ENCODE data around the gene PPP1R11.
"Not testable (repeated sequence)": the region's sequence is repeated elsewhere in the genome, so short reads cannot be mapped to it uniquely, and the experiment has no call there.

Gene PPP1R11

GRCh38 chr6:30066577-30067459, at the start of gene PPP1R11:
Gene PPP1R11, plus strand, starts transcription at chr6:30067198. Its CDS starts 213 bp downstream, at chr6:30067411.
- DNase-seq = peak; percentile 93 to 97

GRCh38 chr6:30019819-30020218, 47.2 kb upstream of the PPP1R11 start:
- DNase-seq = no peak

- no peak for DNase-seq
Measured at GRCh38 chr6:30020626-30021025, 46.4 kb upstream of the PPP1R11 start.

GRCh38 chr6:30022189-30022588, 44.8 kb upstream of the PPP1R11 start:
- no peak for DNase-seq

GRCh38 chr6:30022712-30023111, 44.3 kb upstream of the PPP1R11 start:
- not testable (repeated sequence) for DNase-seq

- DNase-seq = no peak
Measured at GRCh38 chr6:30025186-30025585, 41.8 kb upstream of the PPP1R11 start.

- DNase-seq = no peak
Measured at GRCh38 chr6:30029588-30029987, 37.4 kb upstream of the PPP1R11 start.

GRCh38 chr6:30031381-30031780, 35.6 kb upstream of the PPP1R11 start:
- DNase-seq = no peak

- DNase-seq = not testable (repeated sequence)
Measured at GRCh38 chr6:30033440-30033839, 33.6 kb upstream of the PPP1R11 start.

- no peak for DNase-seq
Measured at GRCh38 chr6:30035784-30036183, 31.2 kb upstream of the PPP1R11 start.

GRCh38 chr6:30037182-30037788, 29.7 kb upstream of the PPP1R11 start:
- DNase-seq = no peak

GRCh38 chr6:30041221-30041620, 25.8 kb upstream of the PPP1R11 start:
- no peak for DNase-seq

GRCh38 chr6:30041821-30042220, 25.2 kb upstream of the PPP1R11 start:
- DNase-seq = no peak

GRCh38 chr6:30042476-30042875, 24.5 kb upstream of the PPP1R11 start:
- no peak for DNase-seq

GRCh38 chr6:30042914-30043313, 24.1 kb upstream of the PPP1R11 start:
- no peak for DNase-seq

- no peak for DNase-seq
Measured at GRCh38 chr6:30043744-30044143, 23.3 kb upstream of the PPP1R11 start.

- DNase-seq = no peak
Measured at GRCh38 chr6:30044630-30045029, 22.4 kb upstream of the PPP1R11 start.

- no peak for DNase-seq
Measured at GRCh38 chr6:30047220-30047619, 19.8 kb upstream of the PPP1R11 start.

GRCh38 chr6:30053682-30054081, 13.3 kb upstream of the PPP1R11 start:
- no peak for DNase-seq

GRCh38 chr6:30055513-30055912, 11.5 kb upstream of the PPP1R11 start:
- DNase-seq = no peak

GRCh38 chr6:30060606-30061091, 6.3 kb upstream of the PPP1R11 start:
- peak in 1 of 2 donors; percentile 36 for DNase-seq

GRCh38 chr6:30061092-30061857, 5.7 kb upstream of the PPP1R11 start, which contains the start of gene POLR1H:
Gene POLR1H, plus strand, starts transcription at chr6:30061265. Its CDS starts 260 bp downstream, at chr6:30061525.
- DNase-seq = peak; percentile 72 to 76

- no peak for DNase-seq
Measured at GRCh38 chr6:30061858-30062458, 5.0 kb upstream of the PPP1R11 start.

Data from stimulated activated CD4-positive, alpha-beta T cell treated with anti-CD3 and anti-CD28 coated beads, Interleukin-2, amount 100 ng/mL, for 48 hours (primary cell).